CD4-positive, alpha-beta T cell treated with Interleukin-15 for 4 hours (primary cell): ENCODE results near the gene WBP1L.
"Not testable (repeated sequence)": the region's sequence is repeated elsewhere in the genome, so short reads cannot be mapped to it uniquely, and the experiment has no call there.

Source experiments
- DNase-seq: peaks from one replicate; pipeline ENCODE4 v3.0.0-alpha.2; 2020; ENCODE audit warnings: low spot score

The WBP1L gene

GRCh38 chr10:102743588-102744373, at the start of gene WBP1L:
Gene WBP1L (plus strand): TSS chr10:102743948. CDS start chr10:102744054, 106 bp downstream.
- DNase-seq, result peak; percentile 98

GRCh38 chr10:102695401-102695800, 48.3 kb upstream of the WBP1L start:
- not testable (repeated sequence) for DNase-seq

DNA sequence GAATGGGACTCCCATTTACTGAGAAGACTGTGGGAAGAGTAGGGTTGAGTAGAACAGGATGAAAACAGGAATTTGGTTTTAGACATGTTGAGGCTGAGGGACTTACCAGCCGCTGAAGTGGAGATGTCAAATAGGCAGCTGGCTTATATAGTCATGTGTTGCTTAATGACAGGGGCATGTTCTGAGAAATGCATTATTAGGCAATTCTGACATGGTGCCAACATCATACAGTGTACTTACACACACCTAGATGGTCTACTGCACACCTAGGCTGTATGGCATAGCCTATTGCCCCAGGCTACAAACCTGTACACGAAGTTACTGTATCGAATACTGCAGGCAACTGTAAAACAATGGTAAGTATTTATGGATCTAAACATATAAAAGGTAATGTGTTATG, 47.0 kb upstream of the WBP1L start:
- DNase-seq, result no peak

- no peak for DNase-seq
Observed at GRCh38 chr10:102698894-102699293, 44.9 kb upstream of the WBP1L start.

DNA sequence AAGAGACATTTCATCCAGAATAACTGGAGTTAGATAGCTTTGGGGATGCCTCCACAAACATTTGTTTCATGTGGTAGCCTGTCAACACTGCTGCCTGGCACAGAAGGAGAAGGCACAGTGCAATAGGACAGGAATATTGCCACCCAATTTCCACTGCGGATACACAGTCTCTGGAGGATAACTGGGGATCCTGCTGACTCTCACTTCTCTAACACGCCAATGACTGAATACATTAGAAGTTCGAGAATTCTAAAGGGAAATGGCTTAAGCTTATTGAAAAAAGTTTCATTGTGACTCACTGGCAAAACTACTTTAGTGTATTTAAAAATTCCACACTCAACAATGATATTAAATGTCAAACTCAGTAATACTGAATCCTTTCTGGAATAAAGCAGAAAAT, 42.5 kb upstream of the WBP1L start:
- no peak for DNase-seq

GRCh38 chr10:102701796-102702195, 42.0 kb upstream of the WBP1L start:
- no peak for DNase-seq

GRCh38 chr10:102702742-102703141, 41.0 kb upstream of the WBP1L start:
- no peak for DNase-seq

DNA sequence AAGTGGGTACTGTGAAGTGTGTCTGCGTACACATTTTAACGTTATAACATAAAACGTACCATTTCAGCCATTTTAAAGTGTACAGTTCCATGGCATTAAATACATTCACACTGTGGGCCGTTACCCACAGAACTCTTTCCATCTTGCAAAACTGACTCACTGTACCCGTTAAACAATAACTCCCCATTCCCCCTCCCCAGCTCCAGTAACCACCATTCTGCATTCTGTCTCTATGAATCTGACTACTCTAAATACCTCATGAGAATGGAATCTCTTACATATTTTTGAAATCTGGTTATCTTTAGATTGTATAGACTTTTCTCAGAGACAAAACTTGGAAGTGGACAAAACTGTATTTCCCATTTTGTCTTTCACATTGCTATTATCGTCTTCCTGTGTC, 38.8 kb upstream of the WBP1L start:
- no peak for DNase-seq

- DNase-seq, result no peak
Observed at GRCh38 chr10:102705531-102705930, 38.2 kb upstream of the WBP1L start.

DNA sequence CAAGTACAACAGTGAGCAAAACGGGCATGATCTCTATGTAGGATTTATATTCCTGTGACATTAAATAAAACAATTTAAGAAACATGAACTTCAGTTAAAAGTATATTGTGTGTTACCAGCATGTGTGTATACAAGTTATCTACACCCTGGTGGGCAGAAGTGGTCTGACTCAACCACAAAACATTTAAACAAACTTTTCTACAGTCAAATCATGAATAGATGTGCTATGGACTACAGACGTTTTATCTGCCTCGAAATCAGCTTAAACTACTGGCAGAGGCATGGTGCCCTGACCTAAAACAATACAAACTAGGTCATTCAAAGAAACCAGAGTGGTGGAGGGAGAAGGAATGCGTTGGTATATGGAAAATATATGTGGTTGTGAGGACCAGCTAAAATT, 33.1 kb upstream of the WBP1L start:
- DNase-seq, result no peak

GRCh38 chr10:102712089-102712488, 31.7 kb upstream of the WBP1L start:
- no peak for DNase-seq

DNA sequence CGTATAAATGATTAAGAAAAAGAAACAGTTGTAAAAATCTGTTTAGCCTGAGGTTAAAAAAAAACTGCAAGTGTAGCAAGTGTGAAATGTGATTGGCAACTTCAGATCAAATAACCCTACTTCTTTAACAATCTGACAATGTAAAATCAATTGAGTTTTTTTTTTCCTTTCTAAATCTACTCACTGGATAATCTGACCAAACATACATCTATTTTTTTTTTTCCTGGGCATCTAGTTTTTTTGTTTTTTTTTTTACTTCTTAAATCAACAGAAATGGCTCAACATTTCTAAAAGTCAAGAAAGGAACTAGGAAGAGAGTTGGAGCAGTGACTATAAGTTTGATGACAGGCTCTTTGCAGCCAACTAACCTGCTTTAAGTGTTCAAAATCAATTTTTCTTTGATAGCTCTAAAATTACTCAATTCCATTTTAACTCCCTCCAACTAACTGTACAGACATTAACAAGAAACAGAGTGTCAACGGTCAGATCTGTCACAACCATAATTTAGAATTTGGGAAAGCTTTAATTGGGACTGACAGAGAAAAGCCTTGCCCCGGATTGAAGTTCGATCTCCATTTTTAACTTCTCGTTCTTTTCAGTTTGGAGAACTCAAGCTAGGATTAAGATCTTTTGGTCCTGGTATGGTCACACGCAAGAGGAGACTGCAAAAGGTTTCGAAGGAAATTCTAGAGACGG, 30.8 kb upstream of the WBP1L start:
- DNase-seq, result no peak

- DNase-seq, result no peak
Observed at GRCh38 chr10:102713539-102713813, 30.3 kb upstream of the WBP1L start.

DNA sequence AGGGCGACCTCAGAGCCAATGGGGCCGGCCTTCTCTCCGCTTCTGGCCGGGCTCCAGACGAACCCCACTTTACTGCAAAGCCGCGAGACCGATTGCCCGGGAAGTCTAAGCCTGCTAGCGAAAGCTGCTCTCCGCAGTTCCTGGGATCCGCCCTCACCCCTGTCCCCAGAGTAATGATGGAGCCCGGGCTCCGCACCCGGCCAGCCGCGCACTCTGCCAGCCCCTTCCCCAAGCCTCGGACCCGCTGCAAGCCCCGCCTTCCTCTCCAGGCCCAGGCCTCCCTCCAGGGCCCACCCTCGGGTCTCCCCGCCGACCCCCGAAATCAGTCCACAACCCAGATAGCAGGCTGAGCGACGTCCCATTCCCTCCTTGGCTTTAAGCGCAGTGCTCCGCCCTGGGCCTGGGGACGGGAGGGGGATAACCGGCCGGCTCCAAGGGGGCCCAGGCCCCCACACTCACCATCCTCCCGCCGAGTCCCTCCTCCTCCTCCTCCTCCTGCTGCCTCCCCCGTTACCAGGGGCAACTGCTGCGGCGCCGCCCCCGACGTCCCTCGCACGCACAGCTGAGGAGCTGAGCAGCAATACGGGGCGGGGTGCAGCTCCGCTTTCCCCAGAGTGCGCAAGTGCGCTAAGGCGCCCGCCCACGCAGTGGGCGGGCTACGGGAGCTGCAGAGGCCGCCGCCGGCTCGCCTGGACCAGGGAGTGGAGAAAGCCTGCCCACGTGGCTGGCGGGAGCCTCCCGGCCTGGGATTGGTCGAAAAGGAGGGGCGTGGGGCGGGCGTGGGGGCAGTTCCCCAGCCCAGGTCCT, 29.7 kb upstream of the WBP1L start, which contains the start of gene ARL3:
ARL3 (minus strand) TSS at position 584 of the 807 bp plus-strand sequence; CDS start at position 462, 122 bp downstream.
- peak; percentile 95 for DNase-seq

DNA sequence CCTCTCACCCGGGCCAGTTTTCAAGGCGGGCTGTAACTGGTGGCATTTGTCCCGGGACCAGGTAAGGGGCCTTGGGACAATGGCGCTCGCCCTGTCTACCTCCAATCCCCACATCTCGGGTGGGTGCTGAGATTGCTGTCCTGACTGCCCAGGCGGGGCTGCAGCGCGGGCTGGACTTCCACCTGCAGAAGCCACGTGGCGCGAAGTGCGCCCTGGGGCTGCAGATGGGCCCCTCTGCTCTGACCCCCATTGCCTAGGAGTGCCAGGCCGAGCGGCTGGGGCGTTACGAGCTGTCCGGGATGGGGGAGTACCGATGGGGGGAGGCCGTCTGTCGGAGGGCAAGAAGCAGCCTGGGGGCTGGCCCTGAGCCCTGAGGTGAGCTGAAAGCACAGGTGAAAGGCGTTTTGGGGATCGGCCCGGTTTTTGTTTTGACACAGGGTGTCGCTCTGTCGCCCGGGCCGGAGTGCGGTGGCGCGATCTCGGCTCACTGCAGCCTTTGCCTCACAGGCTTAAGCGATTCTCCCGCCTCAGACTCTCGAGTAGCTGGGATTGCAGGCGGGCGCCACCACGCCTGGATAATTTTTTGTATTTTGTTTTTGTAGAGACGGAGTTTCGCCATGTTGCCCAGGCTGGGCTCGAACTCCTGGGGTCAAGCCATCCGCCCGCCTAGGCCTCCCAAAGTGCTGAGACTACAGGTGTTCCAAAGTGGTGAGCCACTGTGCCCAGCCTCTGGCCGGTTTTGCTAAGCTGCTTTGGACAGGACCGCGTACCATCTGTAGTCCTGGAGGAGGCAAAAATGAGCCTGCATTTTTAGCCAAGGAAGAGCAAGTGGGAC, 28.9 kb upstream of the WBP1L start, which contains the start of gene SFXN2:
SFXN2 (plus strand) TSS at position 16 of the 835 bp plus-strand sequence. CDS start 12,001 bp downstream, outside the sequence.
- DNase-seq, result peak; percentile 49

DNA sequence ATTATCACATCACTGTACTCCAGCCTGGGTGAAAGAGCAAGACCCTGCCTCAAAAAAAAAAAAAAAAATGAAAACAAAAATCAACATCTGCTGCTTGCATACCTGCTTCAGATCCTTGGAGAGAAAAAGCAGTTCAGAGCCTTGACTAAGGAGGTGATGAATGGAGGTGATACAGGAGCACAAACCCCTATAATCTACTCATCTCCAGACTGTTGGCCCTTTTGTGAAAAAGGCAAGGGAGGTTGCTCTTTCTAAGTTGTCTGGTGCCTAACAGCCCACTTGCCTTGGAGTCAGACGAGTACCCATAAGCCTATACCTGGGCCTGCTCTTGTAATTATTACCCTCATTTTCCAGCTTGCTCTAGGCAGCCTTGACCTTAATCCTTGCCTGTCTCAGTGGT, 27.9 kb upstream of the WBP1L start:
- DNase-seq, result no peak

DNA sequence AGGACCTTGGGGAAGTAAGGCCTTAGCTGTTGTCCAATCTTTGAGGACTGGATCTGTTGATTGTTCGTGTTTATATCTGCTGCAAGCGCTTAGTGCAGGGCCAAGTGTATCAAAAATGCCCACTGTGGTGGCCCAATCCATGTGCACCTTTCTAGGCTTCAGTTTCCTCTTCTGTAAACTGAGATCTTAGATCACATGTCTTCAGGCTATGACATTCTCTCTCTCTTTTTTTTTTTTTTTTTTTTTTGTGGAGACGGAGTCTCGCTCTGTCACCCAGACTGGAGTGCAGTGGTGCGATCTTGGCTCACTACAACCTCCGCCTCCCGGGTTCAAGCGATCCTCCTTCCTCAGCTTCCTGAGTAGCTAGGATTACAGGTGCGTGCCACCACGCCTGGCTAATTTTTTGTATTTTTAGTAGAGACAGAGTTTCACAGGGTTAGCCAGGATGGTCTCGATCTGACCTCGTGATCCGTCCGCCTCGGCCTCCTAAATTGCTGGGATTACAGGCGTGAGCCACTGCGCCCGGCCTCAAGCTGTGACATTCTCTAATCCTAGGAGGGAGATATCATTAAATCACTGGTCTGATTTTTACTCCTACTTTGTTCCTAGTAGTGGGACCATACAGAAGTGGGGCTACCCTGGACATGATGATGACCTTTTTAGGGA, 26.7 kb upstream of the WBP1L start:
- not testable (repeated sequence) for DNase-seq

DNA sequence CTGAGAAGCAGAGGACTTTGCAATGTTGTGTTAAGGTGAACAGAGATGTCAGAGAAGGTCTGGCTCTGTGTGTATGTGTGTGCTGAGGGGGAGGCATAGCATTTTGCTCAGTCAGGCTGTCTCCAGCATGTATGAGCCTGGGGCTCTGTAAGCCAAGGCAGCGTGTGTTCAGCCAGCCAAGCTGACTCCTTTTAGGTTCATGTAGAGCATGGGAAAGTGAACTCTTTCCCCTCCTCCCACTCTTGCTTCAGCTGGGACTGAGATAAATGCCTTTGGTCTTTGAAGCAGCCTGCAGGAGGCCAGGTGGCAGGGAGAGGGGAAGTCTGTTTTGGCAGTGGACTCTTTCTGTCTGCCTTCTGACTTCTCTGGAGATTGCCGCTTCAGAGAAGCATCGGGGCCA, 25.5 kb upstream of the WBP1L start:
- DNase-seq, result no peak

GRCh38 chr10:102720337-102720736, 23.4 kb upstream of the WBP1L start:
- DNase-seq, result no peak

GRCh38 chr10:102720775-102721301, 22.9 kb upstream of the WBP1L start:
- no peak for DNase-seq

DNA sequence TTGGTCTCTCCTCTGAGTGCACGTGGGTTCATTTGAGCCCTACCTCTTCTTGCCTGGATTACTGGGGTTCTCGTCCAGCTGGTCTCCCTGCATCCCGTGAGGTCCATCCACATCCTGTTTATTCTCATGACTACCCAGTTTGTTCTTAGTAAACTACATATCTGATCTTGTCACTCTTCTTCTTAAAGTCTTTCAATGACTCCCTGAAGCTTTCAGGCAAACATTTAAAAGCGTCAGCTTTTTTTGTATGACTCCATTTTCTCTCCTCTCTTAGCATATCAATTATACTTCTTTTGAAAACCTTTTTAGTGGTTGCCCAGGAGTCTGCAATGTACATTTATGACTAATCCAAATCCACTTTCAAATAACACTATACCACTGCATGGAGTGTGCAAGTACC, 21.8 kb upstream of the WBP1L start:
- DNase-seq, result no peak
